Measurements from ENCODE around the gene ADAM17.

DNA sequence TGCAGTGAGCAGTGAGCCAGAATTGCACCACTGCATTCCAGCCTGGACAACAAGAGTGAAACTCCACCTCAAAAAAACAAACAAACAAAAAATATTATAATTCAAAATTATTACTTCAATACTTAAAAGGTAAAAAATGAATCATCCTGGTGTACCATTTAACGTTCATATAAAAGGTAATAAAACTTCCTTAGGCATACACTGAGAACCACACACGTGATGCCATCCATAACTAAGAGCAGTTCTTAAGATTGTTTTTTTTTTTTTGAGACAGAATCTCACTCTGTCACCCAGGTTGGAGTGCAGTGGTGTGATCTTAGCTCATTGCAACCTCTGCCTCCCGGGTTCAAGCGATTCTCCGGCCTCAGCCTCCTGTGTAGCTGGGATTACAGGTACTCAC is 45.8 kb upstream of the ADAM17 start:
- TF ChIP-seq, protein P1, sequence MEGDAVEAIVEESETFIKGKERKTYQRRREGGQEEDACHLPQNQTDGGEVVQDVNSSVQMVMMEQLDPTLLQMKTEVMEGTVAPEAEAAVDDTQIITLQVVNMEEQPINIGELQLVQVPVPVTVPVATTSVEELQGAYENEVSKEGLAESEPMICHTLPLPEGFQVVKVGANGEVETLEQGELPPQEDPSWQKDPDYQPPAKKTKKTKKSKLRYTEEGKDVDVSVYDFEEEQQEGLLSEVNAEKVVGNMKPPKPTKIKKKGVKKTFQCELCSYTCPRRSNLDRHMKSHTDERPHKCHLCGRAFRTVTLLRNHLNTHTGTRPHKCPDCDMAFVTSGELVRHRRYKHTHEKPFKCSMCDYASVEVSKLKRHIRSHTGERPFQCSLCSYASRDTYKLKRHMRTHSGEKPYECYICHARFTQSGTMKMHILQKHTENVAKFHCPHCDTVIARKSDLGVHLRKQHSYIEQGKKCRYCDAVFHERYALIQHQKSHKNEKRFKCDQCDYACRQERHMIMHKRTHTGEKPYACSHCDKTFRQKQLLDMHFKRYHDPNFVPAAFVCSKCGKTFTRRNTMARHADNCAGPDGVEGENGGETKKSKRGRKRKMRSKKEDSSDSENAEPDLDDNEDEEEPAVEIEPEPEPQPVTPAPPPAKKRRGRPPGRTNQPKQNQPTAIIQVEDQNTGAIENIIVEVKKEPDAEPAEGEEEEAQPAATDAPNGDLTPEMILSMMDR (conservative IDR thresholded peaks at IDR 0.05; ENCODE audit: low read length) = no peak
- TF ChIP-seq EZH2phosphoT487 (IDR thresholded peaks at IDR 0.05; ENCODE audit: borderline replicate concordance, low read depth, low read length) = no peak

All from OCI-LY7 (cell line).